Ascending aorta (tissue), 2 donors: Measurements from ENCODE around the gene ZFR2. TPM values are rescaled to one million over a fixed set of nuclear protein-coding genes. Genes with fewer than 3 reads are reported as not detected.

ENCODE experiments used
- DNase-seq, 2 donors: peaks; one replicate each; pipeline ENCODE4 v3.0.0-alpha.2; 2019; ENCODE audit warnings: low spot score in 2 of 2
- H3K27ac ChIP-seq, 2 donors: fragments of 200-600 bp; sonication (generic); one replicate each; pipeline ENCODE4 v1.5.1; 2016 to 2017; ENCODE audit warnings: mild to moderate bottlenecking in 1 of 2
- H3K27me3 ChIP-seq: fragments of 200-600 bp; sonication (generic); one replicate; pipeline ENCODE4 v1.5.1; 2017
- H3K36me3 ChIP-seq, 2 donors: fragments of 200-600 bp; sonication (generic); one replicate each; pipeline ENCODE4 v1.5.1; 2016
- H3K4me1 ChIP-seq, 2 donors: fragments of 200-600 bp; sonication (generic); one replicate each; pipeline ENCODE4 v1.5.1; 2016 to 2017; ENCODE audit warnings: mild to moderate bottlenecking in 1 of 2
- H3K4me3 ChIP-seq, 2 donors: fragments of 200-600 bp; sonication (generic); one replicate each; pipeline ENCODE4 v1.5.1; 2016 to 2017; ENCODE audit warnings: mild to moderate bottlenecking in 1 of 2
- H3K9me3 ChIP-seq, 2 donors: fragments of 200-600 bp; sonication (generic); one replicate each; pipeline ENCODE4 v1.5.1; 2016
- intact Hi-C: fragments of 100-400 bp; cut with DNase I; formaldehyde crosslinking; loops from one replicate; pipeline ENCODE4 v1.15.1; 2023
- total RNA-seq: library from RNA; depleted of rRNA; stranded (reverse); fragments of >200 nt; gene quantifications from one replicate; pipeline ENCODE4 v1.1.0, GENCODE V29; 2016
- TF ChIP-seq, protein P1 (sequence below), 3 experiments: fragments of 200-600 bp in 2 of 3; fragments of 450-650 bp in 1 of 3; sonication (generic) in 2 of 3; IDR thresholded peaks; one replicate each; pipeline ENCODE4 v1.5.1; 2016 to 2019; ENCODE audit warnings: antibody characterized with exemption in 3 of 3, mild to moderate bottlenecking in 1 of 3, moderate library complexity in 1 of 3

Gene ZFR2
- total RNA-seq, 1 donor from 2014 or later, result not detected

DNA sequence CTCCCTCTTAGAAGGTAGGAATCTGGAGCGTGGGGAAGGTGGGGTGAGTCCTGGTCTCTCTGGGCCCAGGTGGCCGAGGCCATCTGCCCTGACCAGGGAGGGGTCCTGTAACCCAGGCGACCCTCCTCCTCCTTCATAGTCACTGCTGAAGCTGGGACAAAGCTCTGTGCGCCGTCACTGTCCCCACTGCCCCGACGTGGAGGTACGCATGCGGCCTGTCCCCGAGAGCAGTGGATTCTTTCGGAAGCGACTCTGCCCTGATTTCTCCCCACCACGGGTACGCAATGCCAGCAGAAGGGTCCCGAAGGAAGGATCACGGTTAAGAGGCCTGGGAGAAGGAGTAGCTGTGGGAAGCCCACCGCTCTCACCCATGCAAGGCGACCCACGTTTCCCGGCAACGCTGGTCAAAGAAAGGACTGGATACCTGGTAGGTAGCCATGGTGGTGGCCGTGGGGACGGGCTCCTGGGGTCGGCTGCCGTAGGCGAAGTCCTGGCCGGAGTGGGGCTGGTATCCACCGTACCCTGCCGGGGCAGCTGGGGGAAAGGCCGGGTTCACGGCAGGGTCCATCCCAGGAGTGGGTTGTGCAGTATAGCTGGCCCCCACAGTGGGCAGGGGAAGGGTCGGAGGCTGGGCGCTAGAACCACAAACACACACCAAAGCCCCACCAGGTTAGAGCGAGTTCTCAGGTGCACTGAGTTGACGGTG, 34.3 kb downstream of the ZFR2 start:
- intact Hi-C loops, result no loop called here
- no peaks in the 10 kb centered on the region for H3K27me3 ChIP-seq
- TF ChIP-seq, protein P1, sequence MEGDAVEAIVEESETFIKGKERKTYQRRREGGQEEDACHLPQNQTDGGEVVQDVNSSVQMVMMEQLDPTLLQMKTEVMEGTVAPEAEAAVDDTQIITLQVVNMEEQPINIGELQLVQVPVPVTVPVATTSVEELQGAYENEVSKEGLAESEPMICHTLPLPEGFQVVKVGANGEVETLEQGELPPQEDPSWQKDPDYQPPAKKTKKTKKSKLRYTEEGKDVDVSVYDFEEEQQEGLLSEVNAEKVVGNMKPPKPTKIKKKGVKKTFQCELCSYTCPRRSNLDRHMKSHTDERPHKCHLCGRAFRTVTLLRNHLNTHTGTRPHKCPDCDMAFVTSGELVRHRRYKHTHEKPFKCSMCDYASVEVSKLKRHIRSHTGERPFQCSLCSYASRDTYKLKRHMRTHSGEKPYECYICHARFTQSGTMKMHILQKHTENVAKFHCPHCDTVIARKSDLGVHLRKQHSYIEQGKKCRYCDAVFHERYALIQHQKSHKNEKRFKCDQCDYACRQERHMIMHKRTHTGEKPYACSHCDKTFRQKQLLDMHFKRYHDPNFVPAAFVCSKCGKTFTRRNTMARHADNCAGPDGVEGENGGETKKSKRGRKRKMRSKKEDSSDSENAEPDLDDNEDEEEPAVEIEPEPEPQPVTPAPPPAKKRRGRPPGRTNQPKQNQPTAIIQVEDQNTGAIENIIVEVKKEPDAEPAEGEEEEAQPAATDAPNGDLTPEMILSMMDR (IDR thresholded peaks at IDR 0.05), result no peak
- no peaks in the 10 kb centered on the region for H3K9me3 ChIP-seq
- H3K4me1 ChIP-seq, result no peaks in the 10 kb centered on the region
- no peak overlapping the region for H3K27ac ChIP-seq
- DNase-seq, result no peak
- no peak overlapping the region for H3K4me3 ChIP-seq
- H3K36me3 ChIP-seq, result no peaks in the 10 kb centered on the region

DNA sequence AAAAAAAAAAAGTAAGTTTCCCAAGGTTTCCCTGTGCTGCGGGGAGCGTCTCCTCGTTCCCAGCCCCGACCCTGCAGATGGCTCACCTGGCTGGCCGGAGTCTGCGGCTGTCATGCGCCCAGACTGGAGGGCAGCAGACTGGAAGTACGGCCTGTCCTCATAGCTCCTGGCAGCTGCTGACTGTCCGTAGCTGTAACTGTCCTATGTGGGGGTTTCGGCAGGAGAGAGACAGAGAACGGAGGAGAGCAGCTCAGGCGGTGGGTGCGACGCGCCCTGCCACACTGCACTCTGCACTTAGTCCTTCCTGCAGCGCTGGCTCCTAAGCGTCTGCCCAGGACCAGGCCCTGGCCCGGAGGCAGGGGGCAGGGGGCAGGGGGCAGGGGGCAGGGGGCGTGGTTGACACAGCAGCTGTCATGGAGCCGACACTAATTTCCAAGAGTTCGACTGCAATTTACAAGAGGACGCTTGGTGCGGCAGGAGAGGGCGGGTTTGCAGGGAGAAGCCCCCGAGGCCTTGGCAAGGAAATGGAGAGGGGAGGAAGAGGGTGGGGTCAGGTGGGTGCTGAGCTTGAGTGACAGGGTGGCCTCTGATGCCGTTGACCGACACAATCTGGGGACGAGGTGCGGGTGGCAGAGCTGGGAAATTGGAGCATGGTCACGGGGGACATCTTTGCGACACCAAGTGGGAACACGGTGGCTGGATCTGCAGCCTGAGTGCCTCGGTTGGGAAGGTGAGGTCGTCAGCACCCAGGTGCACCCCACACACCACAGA, 35.1 kb downstream of the ZFR2 start:
- no peaks in the 10 kb centered on the region for H3K36me3 ChIP-seq
- intact Hi-C loops, result no loop called here
- no peak overlapping the region for H3K4me3 ChIP-seq
- no peaks in the 10 kb centered on the region for H3K27me3 ChIP-seq
- DNase-seq, result no peak
- H3K4me1 ChIP-seq, result no peaks in the 10 kb centered on the region
- TF ChIP-seq, protein P1 (IDR thresholded peaks at IDR 0.05), result no peak
- H3K9me3 ChIP-seq, result no peaks in the 10 kb centered on the region
- no peak overlapping the region for H3K27ac ChIP-seq

DNA sequence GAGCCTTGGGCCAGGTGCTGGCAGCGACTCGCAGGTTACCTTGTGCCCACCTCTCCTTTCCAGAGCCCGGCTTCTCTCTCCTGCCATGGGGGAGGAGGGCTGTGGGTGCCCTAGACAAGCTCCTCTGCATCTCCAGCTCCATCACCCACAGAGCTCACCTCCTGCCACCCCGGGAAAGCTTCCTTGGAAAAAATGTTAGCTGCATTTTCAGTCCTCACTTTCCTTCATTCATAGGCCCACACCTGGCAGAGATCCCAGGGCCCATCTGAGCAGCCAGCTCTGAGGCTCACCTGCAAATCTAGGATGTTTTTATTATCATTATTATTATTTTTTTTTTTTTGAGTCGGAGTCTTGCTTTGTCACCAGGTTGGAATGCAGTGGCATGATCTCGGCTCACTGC, 36.8 kb downstream of the ZFR2 start:
- Histone ChIP-seq H3K4me1 (no peaks in the 10 kb centered on the region), H3K36me3 (no peaks in the 10 kb centered on the region), H3K4me3 (no peak overlapping the region), H3K27ac (no peak overlapping the region), H3K9me3 (no peaks in the 10 kb centered on the region), H3K27me3 (no peaks in the 10 kb centered on the region)
- intact Hi-C loops, result no loop called here
- TF ChIP-seq, protein P1 (IDR thresholded peaks at IDR 0.05), result no peak
- DNase-seq, result no peak

DNA sequence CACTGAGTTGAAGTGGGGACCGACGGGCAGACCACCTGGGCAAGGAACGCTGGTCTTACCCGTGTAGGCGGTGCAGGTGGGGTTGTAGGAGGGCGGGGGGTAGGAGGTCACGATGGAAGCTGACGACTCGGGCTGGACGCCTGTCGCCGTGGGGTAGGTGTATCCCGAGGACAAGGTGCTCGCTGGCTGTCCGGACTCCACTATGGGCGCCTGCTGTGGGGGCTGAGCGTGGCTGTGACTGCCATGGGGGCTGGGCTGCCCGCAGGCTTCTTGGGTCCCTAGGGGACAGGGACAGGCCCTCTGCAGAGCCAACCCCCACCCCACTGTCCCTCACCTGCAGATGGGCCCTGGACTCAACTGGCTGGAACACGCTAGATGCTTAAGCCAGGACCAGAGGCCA, 37.2 kb downstream of the ZFR2 start:
- Histone ChIP-seq H3K27me3 (no peaks in the 10 kb centered on the region), H3K4me1 (no peaks in the 10 kb centered on the region)
- no peak for DNase-seq

DNA sequence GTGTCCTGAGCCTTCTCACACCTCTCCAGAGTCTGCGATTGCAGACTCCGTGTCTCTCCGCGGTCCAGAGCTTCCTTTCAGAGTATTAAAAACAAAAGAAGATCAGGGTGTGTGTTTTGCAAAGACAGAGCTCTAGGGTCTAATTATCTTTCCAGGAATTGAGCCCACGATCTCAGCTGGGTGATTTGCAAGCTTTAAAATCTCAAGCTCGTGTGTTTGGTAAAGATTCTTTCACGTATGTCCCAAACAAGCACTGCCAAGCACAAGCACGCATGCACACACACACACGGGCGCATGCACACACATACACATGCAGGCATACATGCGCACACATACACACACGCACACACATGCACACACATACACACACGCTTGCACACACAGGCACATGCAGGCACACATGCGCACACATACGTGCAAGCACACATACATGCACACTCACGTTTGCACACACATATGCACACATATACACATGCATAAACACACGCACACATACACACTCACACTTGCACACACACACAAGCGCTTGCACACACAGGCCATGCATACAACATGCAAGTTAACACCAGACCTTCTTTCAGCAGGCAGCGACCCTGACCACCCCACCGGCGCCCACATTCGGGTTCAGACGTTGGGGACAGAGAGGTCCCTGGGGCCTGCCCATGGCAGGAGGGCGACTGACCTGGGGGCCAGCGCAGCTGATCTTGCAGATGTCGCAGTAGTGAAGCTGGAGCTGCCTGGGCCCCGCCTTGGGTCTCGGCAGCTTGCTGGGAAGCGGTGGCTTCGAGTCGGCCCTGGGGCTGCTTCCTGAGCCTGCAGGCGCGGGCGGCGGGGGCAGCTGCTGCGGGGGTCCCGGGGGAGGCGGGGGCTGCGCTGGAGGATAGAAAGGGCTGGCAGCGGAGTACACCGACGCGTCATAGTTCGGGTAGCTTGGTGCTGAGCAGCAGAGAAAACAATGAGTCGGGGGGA, 37.9 kb downstream of the ZFR2 start:
- no peaks in the 10 kb centered on the region for H3K9me3 ChIP-seq
- H3K27me3 ChIP-seq, result no peaks in the 10 kb centered on the region
- no peaks in the 10 kb centered on the region for H3K36me3 ChIP-seq
- no peak for DNase-seq
- intact Hi-C loops, result no loop called here
- H3K4me1 ChIP-seq, result no peaks in the 10 kb centered on the region
- no peak overlapping the region for H3K4me3 ChIP-seq
- no peak overlapping the region for H3K27ac ChIP-seq
- TF ChIP-seq, protein P1 (IDR thresholded peaks at IDR 0.05), result no peak

More for the DNA sequence above, 37.2 kb downstream of the ZFR2 start:
- no peak overlapping the region for H3K27ac ChIP-seq
- TF ChIP-seq, protein P1 (IDR thresholded peaks at IDR 0.05), result no peak
- no peaks in the 10 kb centered on the region for H3K9me3 ChIP-seq
- no peak overlapping the region for H3K4me3 ChIP-seq
- H3K36me3 ChIP-seq, result no peaks in the 10 kb centered on the region
- intact Hi-C loops, result no loop called here
